HG03558 (cell line): ENCODE data around the gene PTGER4.

Experiments
- ATAC-seq: cut with Tn5 transposase; IDR thresholded peaks from one replicate; pipeline ENCODE4 v1.9.1; 2021; ENCODE audit warnings: moderate number of reproducible peaks; ENCODE audit not compliant: unreplicated experiment; ENCODE audit errors: extremely low read depth

PTGER4 gene

DNA sequence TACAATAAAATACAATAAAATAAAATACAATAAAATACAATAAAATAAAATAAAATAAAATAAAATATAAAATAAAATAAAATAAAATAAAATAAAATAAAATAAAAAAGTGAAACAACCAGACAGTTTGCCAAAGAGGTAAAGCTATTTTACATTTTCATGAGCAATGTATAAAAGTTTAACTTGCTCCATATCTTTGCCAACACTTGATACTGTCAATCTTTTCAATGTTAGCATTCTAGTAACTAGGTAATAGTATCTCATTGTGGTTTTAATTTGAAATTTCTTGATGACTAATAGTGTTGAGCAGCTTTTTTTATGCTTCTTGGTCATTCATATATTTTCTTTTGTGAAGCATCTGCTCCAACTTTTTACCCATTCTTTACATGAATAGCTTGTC is 58.8 kb downstream of the PTGER4 start:
- ATAC-seq = no peak
